HCT116 (cell line): ENCODE data around the gene CDH7. TPM values are rescaled to one million over a fixed set of nuclear protein-coding genes. Genes with fewer than 3 reads are reported as not detected.

Source experiments
- ATAC-seq: fragments of 200-7000 bp; cut with Tn5 transposase; 2 replicates; pipeline ENCODE4 v1.9.1; 2020; ENCODE audit warnings: mild to moderate bottlenecking, moderate library complexity
- BruUV-seq: library from RNA; stranded (reverse); fragments of 400-500 nt; replicated peaks from 2 replicates; lab custom pipeline; 2021; lab: Mats Ljungman, UMichigan
- CTCF ChIA-PET: fragments of 300-600 bp; sonication (Branson Sonifier 250); formaldehyde crosslinking; loops from one replicate; lab custom pipeline; 2021; ENCODE audit warnings: antibody characterized with exemption; lab: Charles Lee
- POLR2A ChIA-PET: fragments of 300-600, 350-600 bp; sonication (Branson Sonifier 250); formaldehyde crosslinking; loops from one replicate; lab custom pipeline; 2021; ENCODE audit warnings: antibody characterized with exemption; lab: Charles Lee
- RAD21 ChIA-PET, 2 experiments: fragments of 300-600 bp; sonication (Branson Sonifier 250); formaldehyde crosslinking; loops; one replicate each; lab custom pipeline; 2023; ENCODE audit warnings: low total read pairs in 2 of 2; ENCODE audit not compliant: uncharacterized antibody in 2 of 2, unreplicated experiment in 2 of 2, low non-redundant PET in 1 of 2; lab: Charles Lee
- DNase-seq: peaks from one replicate; pipeline ENCODE4 v3.0.0-alpha.2; 2010; ENCODE audit warnings: low read depth, low spot score
- H2AFZ ChIP-seq: fragments of 200-600 bp; shearing (Covaris generic), sonication (generic); 2 replicates; pipeline ENCODE4 v1.6.1; 2017; ENCODE audit warnings: low read depth, mixed run types, mixed read lengths, antibody characterized with exemption, low read length; ENCODE audit not compliant: poor library complexity, severe bottlenecking
- H3K27ac ChIP-seq: 2 replicates; pipeline ENCODE4 v1.5.1; 2012; ENCODE audit warnings: low read depth, low read length
- H3K27me3 ChIP-seq: fragments of 200-600 bp; sonication (generic); 2 replicates; pipeline ENCODE4 v1.6.1; 2016; ENCODE audit warnings: mixed run types, low read length, mixed read lengths; ENCODE audit not compliant: insufficient read depth
- H3K36me3 ChIP-seq, 2 experiments: fragments of 200-500 bp in 1 of 2; fragments of 200-600 bp in 1 of 2; sonication (Bioruptor generic) in 1 of 2; sonication (generic) in 1 of 2; 2 replicates each; pipeline versions ENCODE4 v1.5.1 to v1.6.1; 2014 to 2016; ENCODE audit warnings: low read length in 2 of 2, inconsistent platforms in 1 of 2, mixed read lengths in 1 of 2, mixed run types in 1 of 2; ENCODE audit not compliant: insufficient read depth in 2 of 2, control insufficient read depth in 1 of 2
- H3K4me1 ChIP-seq, 2 experiments: fragments of 200-600 bp in 1 of 2; sonication (generic) in 1 of 2; 2 replicates each; pipeline versions ENCODE4 v1.5.1 to v1.6.1; 2012 to 2017; ENCODE audit warnings: low read length in 2 of 2, inconsistent platforms in 1 of 2, mild to moderate bottlenecking in 1 of 2, mixed read lengths in 1 of 2, mixed run types in 1 of 2, moderate library complexity in 1 of 2; ENCODE audit not compliant: insufficient read depth in 2 of 2, control insufficient read depth in 1 of 2
- H3K4me2 ChIP-seq: fragments of 200-600 bp; sonication (generic); 2 replicates; pipeline ENCODE4 v1.6.1; 2017; ENCODE audit warnings: mixed run types, low read length, mixed read lengths
- H3K4me3 ChIP-seq, 2 experiments: fragments of 200-600 bp in 1 of 2; sonication (generic) in 1 of 2; replicated peaks in 1 of 2; 2 replicates each; pipeline ENCODE4 v1.5.1; 2011 to 2016; ENCODE audit warnings: low read length in 2 of 2, control low read depth in 1 of 2, low read depth in 1 of 2, mild to moderate bottlenecking in 1 of 2, mixed read lengths in 1 of 2, mixed run types in 1 of 2
- H3K79me2 ChIP-seq: fragments of 200-600 bp; sonication (generic); 2 replicates; pipeline ENCODE4 v1.6.1; 2017; ENCODE audit warnings: mild to moderate bottlenecking, mixed run types, low read length, moderate library complexity, mixed read lengths; ENCODE audit not compliant: insufficient read depth
- H3K9ac ChIP-seq: fragments of 200-600 bp; sonication (generic); 2 replicates; pipeline ENCODE4 v1.6.1; 2016; ENCODE audit warnings: low read length, mixed read lengths
- H3K9me2 ChIP-seq: fragments of 200-600 bp; sonication (generic), shearing (Covaris generic); 2 replicates; pipeline ENCODE4 v1.6.1; 2017; ENCODE audit warnings: mixed run types, mild to moderate bottlenecking, moderate library complexity; ENCODE audit not compliant: insufficient read depth
- H3K9me3 ChIP-seq, 2 experiments: fragments of 200-500 bp in 1 of 2; fragments of 200-600 bp in 1 of 2; sonication (Bioruptor generic) in 1 of 2; sonication (generic) in 1 of 2; 2 replicates each; pipeline ENCODE4 v1.6.1; 2014 to 2017; ENCODE audit warnings: low read length in 2 of 2, mixed read lengths in 2 of 2, inconsistent platforms in 1 of 2, low read depth in 1 of 2, mild to moderate bottlenecking in 1 of 2, mixed run types in 1 of 2, moderate library complexity in 1 of 2; ENCODE audit not compliant: control insufficient read depth in 1 of 2, insufficient read depth in 1 of 2
- H4K20me1 ChIP-seq: fragments of 200-600 bp; sonication (generic), shearing (Covaris generic); 2 replicates; pipeline ENCODE4 v1.6.1; 2017; ENCODE audit warnings: mixed run types, mild to moderate bottlenecking, moderate library complexity; ENCODE audit not compliant: insufficient read depth
- ATF3 ChIP-seq: IDR thresholded peaks from 2 replicates; pipeline ENCODE4 v1.6.1; 2012
- CBX3 ChIP-seq: IDR thresholded peaks from 2 replicates; pipeline ENCODE4 v1.6.1; 2012; ENCODE audit warnings: low read depth
- CEBPB ChIP-seq: IDR thresholded peaks from 2 replicates; pipeline ENCODE4 v1.6.1; 2012; ENCODE audit warnings: low read depth
- CTCF ChIP-seq, 3 experiments: fragments of 200-600 bp in 1 of 3; sonication (generic) in 1 of 3; IDR thresholded peaks in 2 of 3; conservative IDR thresholded peaks in 1 of 3; 2 replicates each; pipeline ENCODE4 v1.5.1; 2012 to 2017; ENCODE audit warnings: low read depth in 2 of 3, low read length in 2 of 3, antibody characterized with exemption in 1 of 3, borderline replicate concordance in 1 of 3, control low read depth in 1 of 3, mild to moderate bottlenecking in 1 of 3, mixed read lengths in 1 of 3, mixed run types in 1 of 3, moderate library complexity in 1 of 3; ENCODE audit not compliant: insufficient read depth in 1 of 3
- EGR1 ChIP-seq: IDR thresholded peaks from 2 replicates; pipeline ENCODE4 v1.6.1; 2012; ENCODE audit warnings: low read depth
- ELF1 ChIP-seq: IDR thresholded peaks from 2 replicates; pipeline ENCODE4 v1.6.1; 2012; ENCODE audit warnings: low read depth, borderline replicate concordance
- EZH2 ChIP-seq: fragments of 200-600 bp; sonication (generic); IDR thresholded peaks from 2 replicates; pipeline ENCODE4 v1.6.1; 2017; ENCODE audit warnings: antibody characterized with exemption, mixed run types
- EZH2phosphoT487 ChIP-seq: fragments of 200-600 bp; IDR thresholded peaks from 2 replicates; pipeline ENCODE4 v1.6.1; 2018; ENCODE audit warnings: antibody characterized with exemption, borderline replicate concordance
- FOSL1 ChIP-seq: IDR thresholded peaks from 2 replicates; pipeline ENCODE4 v1.6.1; 2012; ENCODE audit warnings: low read depth
- JUND ChIP-seq: IDR thresholded peaks from 2 replicates; pipeline ENCODE4 v1.6.1; 2012
- MAX ChIP-seq: IDR thresholded peaks from 2 replicates; pipeline ENCODE4 v1.6.1; 2012
- POLR2A ChIP-seq: IDR thresholded peaks from 2 replicates; pipeline ENCODE4 v1.7.0; 2011; ENCODE audit warnings: borderline replicate concordance; ENCODE audit not compliant: insufficient read depth, insufficient read length; ENCODE audit errors: extremely low read depth
- SIN3A ChIP-seq: IDR thresholded peaks from 2 replicates; pipeline ENCODE4 v1.6.1; 2012; ENCODE audit warnings: low read depth
- SP1 ChIP-seq: IDR thresholded peaks from 2 replicates; pipeline ENCODE4 v1.6.1; 2012; ENCODE audit warnings: low read depth
- TCF7L2 ChIP-seq: IDR thresholded peaks from 2 replicates; pipeline ENCODE4 v1.7.0; 2011; ENCODE audit warnings: borderline replicate concordance, inconsistent platforms; ENCODE audit not compliant: insufficient read depth, insufficient read length; ENCODE audit errors: extremely low read depth
- YY1 ChIP-seq: IDR thresholded peaks from 2 replicates; pipeline ENCODE4 v1.6.1; 2011; ENCODE audit warnings: low read length, low read depth, moderate library complexity, mild to moderate bottlenecking; ENCODE audit not compliant: insufficient replicate concordance; ENCODE audit errors: extremely low read depth
- ZBTB33 ChIP-seq: IDR thresholded peaks from 2 replicates; pipeline ENCODE4 v1.6.1; 2011; ENCODE audit warnings: mild to moderate bottlenecking, low read length, moderate library complexity; ENCODE audit not compliant: insufficient replicate concordance; ENCODE audit errors: extremely low read depth
- ZFX ChIP-seq: fragments of 450-650 bp; IDR thresholded peaks from 2 replicates; pipeline ENCODE4 v1.6.1; 2017
- intact Hi-C: fragments of 100-400 bp; cut with micrococcal nuclease; formaldehyde crosslinking; loops from 2 replicates; pipeline ENCODE4 v1.10.0; 2022
- total RNA-seq: library from RNA; stranded (reverse); gene quantifications from one replicate; pipeline ENCODE4 v1.2.1, GENCODE V29; 2021; ENCODE audit not compliant: unreplicated experiment

The CDH7 gene
- total RNA-seq, 1 experiment from 2014 or later = not detected

GRCh38 chr18:65748321-65748720, 2.5 kb upstream of the CDH7 start (continued):
- no peak for TF ChIP-seq CTCF (IDR thresholded peaks at IDR 0.05 in 2 of 3, conservative IDR thresholded peaks at IDR 0.05 in 1 of 3; ENCODE audit: borderline replicate concordance in 1 of 3, insufficient read depth in 1 of 3, low read depth in 2 of 3, low read length in 2 of 3)
- TF ChIP-seq EZH2phosphoT487 = no peak
- TF ChIP-seq FOSL1 = no peak

GRCh38 chr18:65749841-65750240, 971 bp upstream of the CDH7 start:
- intact Hi-C loops = no loop called here
- ChIA-PET RAD21 (no interaction called here), CTCF (no interaction called here), POLR2A (no interaction called here)
- Histone ChIP-seq H3K27ac (no peak overlapping the region), H3K4me1 (no peaks in the 10 kb centered on the region), H3K4me3 (no peak overlapping the region), H4K20me1 (no peaks in the 10 kb centered on the region), H3K4me2 (no peak overlapping the region), H3K27me3 (no peaks in the 10 kb centered on the region), H2AFZ (no peak overlapping the region), H3K36me3 (no peaks in the 10 kb centered on the region), H3K9me2 (no peaks in the 10 kb centered on the region), H3K9me3 (peaks cover 16 to 24% of the 10 kb centered on the region in 2 experiments; a peak in 2 of 4 replicates), H3K79me2 (no peaks in the 10 kb centered on the region), H3K9ac (no peak overlapping the region)
- DNase-seq = no peak
- TF ChIP-seq EGR1 = no peak
- no peak for TF ChIP-seq CBX3
- TF ChIP-seq ELF1 = no peak
- TF ChIP-seq ATF3 = no peak
- TF ChIP-seq EZH2 = no peak
- TF ChIP-seq CTCF (IDR thresholded peaks at IDR 0.05 in 2 of 3, conservative IDR thresholded peaks at IDR 0.05 in 1 of 3; ENCODE audit: borderline replicate concordance in 1 of 3, insufficient read depth in 1 of 3, low read depth in 2 of 3, low read length in 2 of 3) = no peak
- TF ChIP-seq ZBTB33 = no peak
- no peak for TF ChIP-seq CEBPB
- no peak for TF ChIP-seq JUND
- TF ChIP-seq TCF7L2 = no peak
- no peak for TF ChIP-seq MAX
- TF ChIP-seq FOSL1 = no peak
- no peak for TF ChIP-seq SP1
- TF ChIP-seq ZFX = no peak
- no peak for TF ChIP-seq YY1
- no peak for TF ChIP-seq POLR2A
- no peak for TF ChIP-seq SIN3A
- no peak for ATAC-seq
- no TSS peak for BruUV-seq
